Ishikawa (cell line): Measurements from ENCODE around the gene ABR.

ENCODE experiments used
- CEBPB ChIP-seq: IDR thresholded peaks from 2 replicates; pipeline ENCODE4 v1.6.1; 2012
- CREB1 ChIP-seq: IDR thresholded peaks from 2 replicates; pipeline ENCODE4 v1.6.1; 2012; ENCODE audit warnings: low read depth
- EGR1 ChIP-seq: IDR thresholded peaks from 2 replicates; pipeline ENCODE4 v1.6.1; 2012
- EP300 ChIP-seq: IDR thresholded peaks from 2 replicates; pipeline ENCODE4 v1.6.1; 2012; ENCODE audit warnings: borderline replicate concordance
- FOXM1 ChIP-seq: IDR thresholded peaks from 2 replicates; pipeline ENCODE4 v1.6.1; 2012; ENCODE audit warnings: low read depth, borderline replicate concordance
- NFIC ChIP-seq: IDR thresholded peaks from 2 replicates; pipeline ENCODE4 v1.6.1; 2012
- RAD21 ChIP-seq: IDR thresholded peaks from 2 replicates; pipeline ENCODE4 v1.6.1; 2012; ENCODE audit warnings: low read depth
- TAF1 ChIP-seq: IDR thresholded peaks from 2 replicates; pipeline ENCODE4 v1.6.1; 2012; ENCODE audit warnings: low read depth, mild to moderate bottlenecking
- TCF12 ChIP-seq: IDR thresholded peaks from 2 replicates; pipeline ENCODE4 v1.6.1; 2012; ENCODE audit warnings: low read depth
- TEAD4 ChIP-seq: IDR thresholded peaks from 2 replicates; pipeline ENCODE4 v1.6.1; 2012
- YY1 ChIP-seq: IDR thresholded peaks from 2 replicates; pipeline ENCODE4 v1.6.1; 2012; ENCODE audit warnings: low read depth
- ZBTB7A ChIP-seq: IDR thresholded peaks from 2 replicates; pipeline ENCODE4 v1.6.1; 2012; ENCODE audit warnings: low read depth
- TF ChIP-seq, protein P1 (sequence below): IDR thresholded peaks from 2 replicates; pipeline ENCODE4 v1.6.1; 2012; ENCODE audit warnings: low read depth, mild to moderate bottlenecking
- TF ChIP-seq, protein P2 (sequence below): IDR thresholded peaks from 2 replicates; pipeline ENCODE4 v1.6.1; 2012
- TF ChIP-seq, protein P3 (sequence below): IDR thresholded peaks from 2 replicates; pipeline ENCODE4 v1.6.1; 2012

Gene ABR

DNA sequence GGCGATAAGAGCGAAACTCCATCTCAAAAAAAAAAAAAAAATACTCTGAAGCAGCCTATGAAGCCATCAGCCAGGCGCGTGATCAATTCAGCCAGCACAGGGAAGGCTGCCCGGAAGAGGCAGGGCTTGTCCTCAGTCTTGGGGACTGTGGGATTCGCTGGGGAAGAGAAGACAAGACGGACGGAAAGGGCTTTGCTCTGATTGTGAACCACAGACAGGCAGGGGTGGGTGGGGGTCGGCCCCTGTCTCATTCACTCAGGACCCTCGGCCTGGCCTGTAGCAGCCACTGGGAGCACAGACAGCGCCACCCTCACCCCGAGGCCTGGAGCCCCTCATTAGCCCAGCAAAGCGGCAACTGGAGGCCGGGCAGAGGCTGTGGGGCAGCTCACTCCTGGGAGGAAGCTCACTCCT is 37.2 kb downstream of the ABR start:
- no peak for TF ChIP-seq TEAD4
- no peak for TF ChIP-seq CEBPB
- TF ChIP-seq CREB1: no peak
- TF ChIP-seq, protein P1, sequence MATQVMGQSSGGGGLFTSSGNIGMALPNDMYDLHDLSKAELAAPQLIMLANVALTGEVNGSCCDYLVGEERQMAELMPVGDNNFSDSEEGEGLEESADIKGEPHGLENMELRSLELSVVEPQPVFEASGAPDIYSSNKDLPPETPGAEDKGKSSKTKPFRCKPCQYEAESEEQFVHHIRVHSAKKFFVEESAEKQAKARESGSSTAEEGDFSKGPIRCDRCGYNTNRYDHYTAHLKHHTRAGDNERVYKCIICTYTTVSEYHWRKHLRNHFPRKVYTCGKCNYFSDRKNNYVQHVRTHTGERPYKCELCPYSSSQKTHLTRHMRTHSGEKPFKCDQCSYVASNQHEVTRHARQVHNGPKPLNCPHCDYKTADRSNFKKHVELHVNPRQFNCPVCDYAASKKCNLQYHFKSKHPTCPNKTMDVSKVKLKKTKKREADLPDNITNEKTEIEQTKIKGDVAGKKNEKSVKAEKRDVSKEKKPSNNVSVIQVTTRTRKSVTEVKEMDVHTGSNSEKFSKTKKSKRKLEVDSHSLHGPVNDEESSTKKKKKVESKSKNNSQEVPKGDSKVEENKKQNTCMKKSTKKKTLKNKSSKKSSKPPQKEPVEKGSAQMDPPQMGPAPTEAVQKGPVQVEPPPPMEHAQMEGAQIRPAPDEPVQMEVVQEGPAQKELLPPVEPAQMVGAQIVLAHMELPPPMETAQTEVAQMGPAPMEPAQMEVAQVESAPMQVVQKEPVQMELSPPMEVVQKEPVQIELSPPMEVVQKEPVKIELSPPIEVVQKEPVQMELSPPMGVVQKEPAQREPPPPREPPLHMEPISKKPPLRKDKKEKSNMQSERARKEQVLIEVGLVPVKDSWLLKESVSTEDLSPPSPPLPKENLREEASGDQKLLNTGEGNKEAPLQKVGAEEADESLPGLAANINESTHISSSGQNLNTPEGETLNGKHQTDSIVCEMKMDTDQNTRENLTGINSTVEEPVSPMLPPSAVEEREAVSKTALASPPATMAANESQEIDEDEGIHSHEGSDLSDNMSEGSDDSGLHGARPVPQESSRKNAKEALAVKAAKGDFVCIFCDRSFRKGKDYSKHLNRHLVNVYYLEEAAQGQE: no peak
- TF ChIP-seq, protein P2, sequence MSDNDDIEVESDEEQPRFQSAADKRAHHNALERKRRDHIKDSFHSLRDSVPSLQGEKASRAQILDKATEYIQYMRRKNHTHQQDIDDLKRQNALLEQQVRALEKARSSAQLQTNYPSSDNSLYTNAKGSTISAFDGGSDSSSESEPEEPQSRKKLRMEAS: no peak
- TF ChIP-seq, protein P3, sequence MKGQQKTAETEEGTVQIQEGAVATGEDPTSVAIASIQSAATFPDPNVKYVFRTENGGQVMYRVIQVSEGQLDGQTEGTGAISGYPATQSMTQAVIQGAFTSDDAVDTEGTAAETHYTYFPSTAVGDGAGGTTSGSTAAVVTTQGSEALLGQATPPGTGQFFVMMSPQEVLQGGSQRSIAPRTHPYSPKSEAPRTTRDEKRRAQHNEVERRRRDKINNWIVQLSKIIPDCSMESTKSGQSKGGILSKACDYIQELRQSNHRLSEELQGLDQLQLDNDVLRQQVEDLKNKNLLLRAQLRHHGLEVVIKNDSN: no peak
- no peak for TF ChIP-seq YY1
- TF ChIP-seq RAD21: no peak
- TF ChIP-seq ZBTB7A: no peak
- no peak for TF ChIP-seq EGR1
- no peak for TF ChIP-seq TAF1
- TF ChIP-seq EP300: no peak
- no peak for TF ChIP-seq FOXM1
- TF ChIP-seq NFIC: no peak
- no peak for TF ChIP-seq TCF12

DNA sequence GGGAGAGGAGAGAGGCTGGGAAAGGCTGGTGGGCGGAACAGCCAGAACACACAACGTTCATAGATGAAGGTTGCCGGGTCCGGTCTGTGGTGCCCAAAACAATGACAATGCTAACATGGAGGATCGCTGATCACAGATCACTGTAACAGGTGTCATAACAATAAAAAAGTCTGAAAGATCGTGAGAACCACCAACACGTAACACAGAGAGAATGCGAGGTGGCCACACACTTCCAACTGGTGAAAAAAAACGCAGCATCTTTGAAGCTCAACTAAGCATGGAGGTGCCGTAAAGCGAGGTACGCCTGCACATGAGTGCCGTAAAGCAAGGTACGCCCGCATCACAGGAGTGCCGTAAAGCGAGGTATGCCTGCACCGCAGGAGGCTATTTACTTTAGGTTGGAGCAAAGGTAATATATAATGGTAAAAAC is 42.3 kb downstream of the ABR start:
- TF ChIP-seq NFIC (no peak), YY1 (peak; percentile 90), TAF1 (peak; percentile 82), ZBTB7A (no peak), CREB1 (peak; percentile 65; the same call in 1 of the 2 replicates), TEAD4 (peak; percentile 47; the same call in 1 of the 2 replicates), RAD21 (no peak), TCF12 (peak; percentile 29; the same call in 1 of the 2 replicates), EP300 (no peak), EGR1 (no peak), CEBPB (no peak), FOXM1 (no peak)
- TF ChIP-seq, protein P3: peak; percentile 73
- TF ChIP-seq, protein P2: peak; percentile 98
- TF ChIP-seq, protein P1: no peak

DNA sequence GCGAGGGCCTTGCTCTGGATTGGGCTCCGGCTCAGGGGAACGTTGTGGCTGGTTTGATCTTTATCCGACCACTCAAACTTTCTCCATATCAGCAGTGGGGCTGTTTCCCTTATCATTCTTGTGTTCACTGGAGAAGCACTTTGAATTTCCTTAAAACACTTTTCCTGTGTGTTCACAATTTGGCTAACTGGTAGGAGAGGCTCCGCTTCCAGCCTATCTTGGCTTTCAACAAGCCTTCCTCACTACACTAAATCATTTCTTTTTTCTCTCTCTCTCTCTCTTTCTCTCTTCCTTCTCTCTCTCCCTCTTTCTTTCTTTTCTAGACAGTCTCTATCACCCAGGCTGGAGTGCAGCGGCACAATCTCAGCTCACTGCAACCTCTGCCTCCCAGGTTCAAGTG is 43.0 kb downstream of the ABR start:
- TF ChIP-seq TCF12 (no peak), EGR1 (no peak), CEBPB (no peak)

DNA sequence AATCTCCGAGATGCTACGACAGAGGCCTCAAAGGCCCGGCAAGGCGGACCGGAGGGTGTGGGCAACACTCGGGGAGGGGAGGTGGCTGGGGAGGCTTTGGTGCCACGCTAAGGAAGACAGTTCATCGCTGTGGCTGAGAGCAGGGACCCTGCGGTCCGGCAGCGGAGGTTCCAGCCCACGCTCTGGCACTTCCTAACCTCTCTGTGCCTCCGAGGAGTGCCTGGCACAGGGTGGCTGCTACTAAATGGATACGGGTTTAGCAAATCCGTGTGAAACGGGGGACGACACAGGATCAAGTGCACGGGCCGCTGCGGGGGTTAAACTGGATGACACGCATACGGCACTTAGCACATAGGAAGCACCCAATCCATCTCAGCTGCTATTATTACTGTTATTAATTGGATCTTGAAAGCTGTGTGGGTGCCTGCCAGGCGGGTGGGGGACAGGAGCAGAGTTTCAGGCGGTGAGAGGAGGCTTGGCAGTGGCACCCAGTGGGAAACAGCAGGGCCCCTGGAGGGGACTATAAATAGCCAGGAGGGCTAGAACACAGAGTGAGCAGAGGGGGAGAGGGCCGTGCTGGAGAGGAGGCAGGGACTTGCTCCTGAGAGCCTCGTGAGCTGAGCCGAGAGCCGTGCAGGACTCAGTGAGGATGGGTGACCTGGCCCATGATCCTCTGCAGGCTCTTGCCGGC is 45.0 kb downstream of the ABR start:
- TF ChIP-seq TCF12 (no peak), EGR1 (no peak), FOXM1 (no peak), CREB1 (no peak), NFIC (no peak)

DNA sequence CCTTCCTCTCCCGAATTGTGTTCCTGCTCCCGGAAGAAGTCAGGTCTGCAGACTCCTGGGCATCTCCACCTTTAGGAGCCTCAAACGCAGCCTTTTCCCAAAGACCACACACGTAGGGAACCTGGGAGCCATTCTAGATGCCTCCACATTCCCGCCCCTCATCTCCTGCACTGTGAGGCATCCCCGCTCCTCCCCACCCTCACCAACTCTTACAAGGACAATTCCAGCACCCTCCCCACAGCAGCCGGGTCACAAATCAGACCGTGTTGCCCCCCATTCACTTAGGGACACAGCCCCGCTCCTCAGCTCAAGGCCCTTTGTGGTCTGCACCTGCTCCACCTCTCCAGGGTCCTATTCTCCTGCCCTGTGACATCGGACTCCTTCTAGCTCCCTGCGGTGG is 49.6 kb downstream of the ABR start:
- no peak for TF ChIP-seq EP300
- no peak for TF ChIP-seq NFIC
- TF ChIP-seq, protein P3: no peak
- TF ChIP-seq CEBPB: no peak
- no peak for TF ChIP-seq RAD21
- TF ChIP-seq TAF1: no peak
- TF ChIP-seq, protein P1: no peak
- no peak for TF ChIP-seq FOXM1
- TF ChIP-seq, protein P2: no peak
- TF ChIP-seq CREB1: no peak
- no peak for TF ChIP-seq EGR1
